Caco-2 (cell line): ENCODE results near the gene PDE6C. TPM values are rescaled to one million over a fixed set of nuclear protein-coding genes. Genes with fewer than 3 reads are reported as not detected.

Experiments used
- BruUV-seq: library from RNA; stranded (reverse); fragments of 400-500 nt; replicated peaks from 2 replicates; lab custom pipeline; 2021; lab: Mats Ljungman, UMichigan
- CTCF ChIA-PET: fragments of 300-600 bp; sonication (Branson Sonifier 250); formaldehyde crosslinking; loops from one replicate; lab custom pipeline; 2022; ENCODE audit warnings: antibody characterized with exemption; lab: Charles Lee
- POLR2A ChIA-PET: fragments of 300-600 bp; sonication (Branson Sonifier 250); formaldehyde crosslinking; loops from one replicate; lab custom pipeline; 2022; ENCODE audit warnings: antibody characterized with exemption; lab: Charles Lee
- DNase-seq, 2 experiments: peaks; one replicate each; pipeline versions ENCODE4 v3.0.0 to v3.0.0-alpha.2; 2020 to 2022
- H3K27me3 ChIP-seq: replicated peaks from 2 replicates; pipeline ENCODE4 v1.6.0; 2011; ENCODE audit warnings: low read length; ENCODE audit not compliant: control insufficient read depth, insufficient read depth
- H3K36me3 ChIP-seq: 2 replicates; pipeline ENCODE4 v1.5.1; 2011; ENCODE audit warnings: low read length; ENCODE audit not compliant: control insufficient read depth, insufficient read depth
- H3K4me1 ChIP-seq: fragments of 250-450 bp; sonication (Bioruptor Pico); 2 replicates; pipeline ENCODE4 v1.5.1; 2020; ENCODE audit warnings: mild to moderate bottlenecking
- H3K4me3 ChIP-seq: 2 replicates; pipeline ENCODE4 v1.5.1; 2011; ENCODE audit warnings: low read depth, mild to moderate bottlenecking, control low read depth, low read length
- H3K9me3 ChIP-seq: fragments of 250-450 bp; sonication (Bioruptor Pico); 2 replicates; pipeline ENCODE4 v1.5.1; 2020; ENCODE audit warnings: mild to moderate bottlenecking, moderate library complexity
- H3K27ac Mint-ChIP-seq: one replicate; pipeline ENCODE4 v1.8.0; 2022; ENCODE audit warnings: mixed read lengths; ENCODE audit not compliant: unreplicated experiment
- H3K27me3 Mint-ChIP-seq: one replicate; pipeline ENCODE4 v1.8.0; 2022; ENCODE audit warnings: mixed read lengths; ENCODE audit not compliant: insufficient read depth, unreplicated experiment
- H3K36me3 Mint-ChIP-seq: one replicate; pipeline ENCODE4 v1.8.0; 2022; ENCODE audit warnings: mild to moderate bottlenecking, mixed read lengths; ENCODE audit not compliant: insufficient read depth, unreplicated experiment
- H3K4me1 Mint-ChIP-seq: one replicate; pipeline ENCODE4 v1.8.0; 2022; ENCODE audit warnings: low read depth, mixed read lengths; ENCODE audit not compliant: unreplicated experiment
- H3K4me3 Mint-ChIP-seq: one replicate; pipeline ENCODE4 v1.8.0; 2022; ENCODE audit warnings: mild to moderate bottlenecking, moderate library complexity, mixed read lengths; ENCODE audit not compliant: unreplicated experiment
- H3K9me3 Mint-ChIP-seq: one replicate; pipeline ENCODE4 v1.8.0; 2022; ENCODE audit warnings: mixed read lengths; ENCODE audit not compliant: unreplicated experiment
- intact Hi-C: fragments of 100-400 bp; cut with micrococcal nuclease; formaldehyde crosslinking; loops from one replicate; pipeline ENCODE4 v1.10.0; 2022; ENCODE audit not compliant: unreplicated experiment
- total RNA-seq: library from RNA; stranded (reverse); gene quantifications from 2 replicates; pipeline ENCODE4 v1.2.3, GENCODE V29; 2022
- TF ChIP-seq, protein P1 (sequence below), 2 experiments: fragments of 200-600 bp in 1 of 2; IDR thresholded peaks; 1 replicate in 1 of 2; 2 replicates in 1 of 2; pipeline versions ENCODE4 v1.5.1 to v1.8.0; 2011 to 2022; ENCODE audit warnings: antibody characterized with exemption in 1 of 2, control low read depth in 1 of 2, inconsistent platforms in 1 of 2, low read depth in 1 of 2, low read length in 1 of 2, mild to moderate bottlenecking in 1 of 2, moderate library complexity in 1 of 2; ENCODE audit not compliant: insufficient read depth in 1 of 2, severe bottlenecking in 1 of 2, unreplicated experiment in 1 of 2

Gene PDE6C
- total RNA-seq, 1 experiment from 2014 or later: not detected

DNA sequence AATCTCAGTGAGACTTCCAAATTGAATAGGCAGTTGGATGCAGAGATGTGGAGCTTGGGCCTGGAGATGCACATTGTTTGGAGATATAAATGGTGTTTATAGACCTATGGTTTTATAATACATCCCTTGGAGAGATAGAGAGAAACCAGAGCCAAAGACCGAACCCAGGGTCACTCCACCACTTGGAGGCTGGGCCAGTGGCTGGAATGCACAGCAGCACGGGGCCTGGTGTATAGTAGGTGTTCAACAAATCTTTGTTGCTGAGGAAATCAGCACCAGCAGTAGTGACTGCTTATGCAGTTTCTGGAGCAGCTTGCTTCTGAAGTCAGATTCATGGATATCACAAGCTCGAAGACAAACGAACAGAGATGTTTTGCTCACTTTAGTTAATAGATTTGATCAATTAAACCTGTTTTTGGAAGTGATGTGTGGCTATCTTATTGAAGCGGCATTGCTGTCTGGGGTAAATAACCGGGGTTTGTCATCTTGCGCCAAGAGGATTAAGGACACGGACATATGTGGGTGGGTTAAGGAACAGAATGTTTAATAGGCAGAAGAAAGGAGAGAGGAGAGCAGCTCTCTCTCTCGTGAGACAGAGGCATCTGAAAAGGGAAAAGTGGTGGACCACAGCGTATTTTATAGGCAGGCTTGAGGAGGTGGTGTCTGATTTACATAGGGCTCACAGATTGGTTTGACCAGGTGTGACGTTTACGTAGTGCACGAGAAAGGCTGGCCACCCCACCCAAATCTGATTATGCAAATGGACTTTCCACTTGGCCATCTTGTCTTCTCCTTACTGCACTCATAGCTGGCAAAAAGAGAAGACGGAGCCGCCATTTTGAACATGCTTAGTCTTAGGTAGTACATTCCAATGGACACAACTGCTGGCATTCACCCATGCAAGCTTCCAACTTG is 22.4 kb upstream of the PDE6C start:
- CTCF ChIA-PET: interaction anchor here (0.6 to 2.1 kb wide), 2 partner anchors 11 to 35 kb away, joined by 5 to 10 read pairs; no protein-coding TSS in a partner anchor
- intact Hi-C loops: loop anchor here (5.0 to 10.0 kb wide), 2 partner anchors 38 to 85 kb away; no protein-coding TSS in a partner anchor
- TF ChIP-seq, protein P1, sequence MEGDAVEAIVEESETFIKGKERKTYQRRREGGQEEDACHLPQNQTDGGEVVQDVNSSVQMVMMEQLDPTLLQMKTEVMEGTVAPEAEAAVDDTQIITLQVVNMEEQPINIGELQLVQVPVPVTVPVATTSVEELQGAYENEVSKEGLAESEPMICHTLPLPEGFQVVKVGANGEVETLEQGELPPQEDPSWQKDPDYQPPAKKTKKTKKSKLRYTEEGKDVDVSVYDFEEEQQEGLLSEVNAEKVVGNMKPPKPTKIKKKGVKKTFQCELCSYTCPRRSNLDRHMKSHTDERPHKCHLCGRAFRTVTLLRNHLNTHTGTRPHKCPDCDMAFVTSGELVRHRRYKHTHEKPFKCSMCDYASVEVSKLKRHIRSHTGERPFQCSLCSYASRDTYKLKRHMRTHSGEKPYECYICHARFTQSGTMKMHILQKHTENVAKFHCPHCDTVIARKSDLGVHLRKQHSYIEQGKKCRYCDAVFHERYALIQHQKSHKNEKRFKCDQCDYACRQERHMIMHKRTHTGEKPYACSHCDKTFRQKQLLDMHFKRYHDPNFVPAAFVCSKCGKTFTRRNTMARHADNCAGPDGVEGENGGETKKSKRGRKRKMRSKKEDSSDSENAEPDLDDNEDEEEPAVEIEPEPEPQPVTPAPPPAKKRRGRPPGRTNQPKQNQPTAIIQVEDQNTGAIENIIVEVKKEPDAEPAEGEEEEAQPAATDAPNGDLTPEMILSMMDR (IDR thresholded peaks at IDR 0.05; ENCODE audit: insufficient read depth in 1 of 2, low read depth in 1 of 2, low read length in 1 of 2, severe bottlenecking in 1 of 2, unreplicated experiment in 1 of 2): no peak
- Histone ChIP-seq H3K27me3 (no peaks in the 10 kb centered on the region), H3K9me3 (no peaks in the 10 kb centered on the region), H3K4me3 (no peak overlapping the region), H3K36me3 (no peaks in the 10 kb centered on the region; the same call in 1 of the 2 replicates), H3K4me1 (peaks cover 21% of the 10 kb centered on the region)
- H3K27ac Mint-ChIP-seq: no peak overlapping the region
- POLR2A ChIA-PET: no interaction called here
- no peaks in the 10 kb centered on the region for H3K9me3 Mint-ChIP-seq
- no peak for DNase-seq
- BruUV-seq: no TSS peak
- peaks cover 15% of the 10 kb centered on the region for H3K36me3 Mint-ChIP-seq
- H3K27me3 Mint-ChIP-seq: no peaks in the 10 kb centered on the region
- H3K4me1 Mint-ChIP-seq: peaks cover 15% of the 10 kb centered on the region
- no peak overlapping the region for H3K4me3 Mint-ChIP-seq

GRCh38 chr10:93590638-93591037 is 21.7 kb upstream of the PDE6C start:
- H3K36me3 Mint-ChIP-seq: peaks cover 15% of the 10 kb centered on the region
- H3K27me3 Mint-ChIP-seq: no peaks in the 10 kb centered on the region
- H3K4me1 Mint-ChIP-seq: peaks cover 15% of the 10 kb centered on the region
- H3K9me3 Mint-ChIP-seq: no peaks in the 10 kb centered on the region
- no peak overlapping the region for H3K4me3 Mint-ChIP-seq
- peaks cover 21% of the 10 kb centered on the region for H3K4me1 ChIP-seq
- H3K36me3 ChIP-seq: no peaks in the 10 kb centered on the region; the same call in 1 of the 2 replicates
- H3K4me3 ChIP-seq: no peak overlapping the region
- H3K27me3 ChIP-seq: no peaks in the 10 kb centered on the region
- intact Hi-C loops: loop anchor here (10.0 kb wide), 1 partner anchor 84 kb away; no protein-coding TSS in a partner anchor
- CTCF ChIA-PET: interaction anchor here (0.6 to 2.1 kb wide), 2 partner anchors 11 to 36 kb away, joined by 5 to 10 read pairs; no protein-coding TSS in a partner anchor
- TF ChIP-seq, protein P1 (IDR thresholded peaks at IDR 0.05; ENCODE audit: insufficient read depth in 1 of 2, low read depth in 1 of 2, low read length in 1 of 2, severe bottlenecking in 1 of 2, unreplicated experiment in 1 of 2): no peak
- POLR2A ChIA-PET: no interaction called here
- no TSS peak for BruUV-seq
- DNase-seq: no peak
- H3K27ac Mint-ChIP-seq: no peak overlapping the region
- no peaks in the 10 kb centered on the region for H3K9me3 ChIP-seq

GRCh38 chr10:93591065-93591808 is 21.1 kb upstream of the PDE6C start:
- no peaks in the 10 kb centered on the region for H3K9me3 Mint-ChIP-seq
- TF ChIP-seq, protein P1 (IDR thresholded peaks at IDR 0.05; ENCODE audit: insufficient read depth in 1 of 2, low read depth in 1 of 2, low read length in 1 of 2, severe bottlenecking in 1 of 2, unreplicated experiment in 1 of 2): no peak
- POLR2A ChIA-PET: interaction anchor here (0.6 kb wide), 1 partner anchor 105 kb away, joined by 5 read pairs; no protein-coding TSS in a partner anchor
- BruUV-seq: no TSS peak
- H3K4me1 Mint-ChIP-seq: peaks cover 15% of the 10 kb centered on the region
- CTCF ChIA-PET: interaction anchor here (2.1 kb wide), 1 partner anchor 37 kb away, joined by 10 read pairs; no protein-coding TSS in a partner anchor
- intact Hi-C loops: loop anchor here (10.0 kb wide), 1 partner anchor 84 kb away; no protein-coding TSS in a partner anchor
- H3K36me3 Mint-ChIP-seq: peaks cover 15% of the 10 kb centered on the region
- peak in 1 of 2 experiments; percentile 23 for DNase-seq
- H3K27me3 Mint-ChIP-seq: no peaks in the 10 kb centered on the region
- H3K9me3 ChIP-seq: no peaks in the 10 kb centered on the region
- peaks cover 21% of the 10 kb centered on the region for H3K4me1 ChIP-seq
- H3K4me3 ChIP-seq: no peak overlapping the region
- no peaks in the 10 kb centered on the region for H3K27me3 ChIP-seq
- no peaks in the 10 kb centered on the region; the same call in none of the 2 replicates for H3K36me3 ChIP-seq
- H3K27ac Mint-ChIP-seq: peak overlapping the region; percentile 67
- peak overlapping the region; percentile 11 for H3K4me3 Mint-ChIP-seq
